ENCODE results near the gene ZXDB.
A peak's percentile ranks its signal among the peaks of the same experiment; 100 is the strongest.
"Not testable (repeated sequence)": the region's sequence is repeated elsewhere in the genome, so short reads cannot be mapped to it uniquely, and the experiment has no call there.

Gene ZXDB

GRCh38 chrX:57595381-57595811 lies 3.6 kb downstream of the ZXDB start:
- H3K27ac ChIP-seq (ENCODE audit: low read depth, low read length) = peak overlapping the region; percentile 37
- no peak overlapping the region for H3K9ac ChIP-seq (ENCODE audit: low read length in 5 of 5)
- no peaks in the 10 kb centered on the region for H3K9me3 ChIP-seq (ENCODE audit: control insufficient read depth in 5 of 5, low read length in 5 of 5)
- no peaks in the 10 kb centered on the region for H3K36me3 ChIP-seq (ENCODE audit: control insufficient read depth in 5 of 5, insufficient read depth in 5 of 5, low read length in 5 of 5)
- H3K4me1 ChIP-seq (ENCODE audit: control insufficient read depth in 5 of 5, insufficient read depth in 5 of 5, low read length in 5 of 5) = peaks cover 4 to 31% (median 28%) of the 10 kb centered on the region in 5 donors
- peak overlapping the region in 1 of 5 donors; percentile 29 for H3K4me3 ChIP-seq (ENCODE audit: low read depth in 1 of 5, low read length in 5 of 5)
- H3K27me3 ChIP-seq (ENCODE audit: control insufficient read depth in 5 of 5, insufficient read depth in 4 of 5, low read length in 5 of 5) = peaks cover 0 to 3% (median 0%) of the 10 kb centered on the region in 5 donors

GRCh38 chrX:57596109-57596508 lies 4.3 kb downstream of the ZXDB start:
- Histone ChIP-seq H3K9ac (ENCODE audit: low read length in 5 of 5) (peak overlapping the region in 1 of 5 donors; percentile 29), H3K36me3 (ENCODE audit: control insufficient read depth in 5 of 5, insufficient read depth in 5 of 5, low read length in 5 of 5) (no peaks in the 10 kb centered on the region), H3K4me1 (ENCODE audit: control insufficient read depth in 5 of 5, insufficient read depth in 5 of 5, low read length in 5 of 5) (peaks cover 2 to 28% (median 25%) of the 10 kb centered on the region in 5 donors), H3K27ac (ENCODE audit: low read depth, low read length) (peak overlapping the region; percentile 37), H3K4me3 (ENCODE audit: low read depth in 1 of 5, low read length in 5 of 5) (peak overlapping the region in 2 of 5 donors; percentile 22 to 29), H3K27me3 (ENCODE audit: control insufficient read depth in 5 of 5, insufficient read depth in 4 of 5, low read length in 5 of 5) (peaks cover 0 to 3% (median 0%) of the 10 kb centered on the region in 5 donors), H3K9me3 (ENCODE audit: control insufficient read depth in 5 of 5, low read length in 5 of 5) (no peaks in the 10 kb centered on the region)

GRCh38 chrX:57596516-57596915 lies 4.7 kb downstream of the ZXDB start:
- no peak overlapping the region for H3K4me3 ChIP-seq (ENCODE audit: low read depth in 1 of 5, low read length in 5 of 5)
- peaks cover 2 to 25% (median 21%) of the 10 kb centered on the region in 5 donors for H3K4me1 ChIP-seq (ENCODE audit: control insufficient read depth in 5 of 5, insufficient read depth in 5 of 5, low read length in 5 of 5)
- peaks cover 0 to 3% (median 0%) of the 10 kb centered on the region in 5 donors for H3K27me3 ChIP-seq (ENCODE audit: control insufficient read depth in 5 of 5, insufficient read depth in 4 of 5, low read length in 5 of 5)
- H3K36me3 ChIP-seq (ENCODE audit: control insufficient read depth in 5 of 5, insufficient read depth in 5 of 5, low read length in 5 of 5) = no peaks in the 10 kb centered on the region
- no peak overlapping the region for H3K27ac ChIP-seq (ENCODE audit: low read depth, low read length)
- H3K9ac ChIP-seq (ENCODE audit: low read length in 5 of 5) = peak overlapping the region in 1 of 5 donors; percentile 29
- H3K9me3 ChIP-seq (ENCODE audit: control insufficient read depth in 5 of 5, low read length in 5 of 5) = no peaks in the 10 kb centered on the region

GRCh38 chrX:57607295-57608187 lies 15.7 kb downstream of the ZXDB start:
- peak overlapping the region in 1 of 5 donors; percentile 8 for H3K9ac ChIP-seq (ENCODE audit: low read length in 5 of 5)
- peak overlapping the region in 1 of 5 donors; percentile 4 for H3K4me3 ChIP-seq (ENCODE audit: low read depth in 1 of 5, low read length in 5 of 5)
- H3K4me1 ChIP-seq (ENCODE audit: control insufficient read depth in 5 of 5, insufficient read depth in 5 of 5, low read length in 5 of 5) = no peaks in the 10 kb centered on the region
- peaks cover 0 to 4% (median 0%) of the 10 kb centered on the region in 5 donors for H3K27me3 ChIP-seq (ENCODE audit: control insufficient read depth in 5 of 5, insufficient read depth in 4 of 5, low read length in 5 of 5)
- no peaks in the 10 kb centered on the region for H3K36me3 ChIP-seq (ENCODE audit: control insufficient read depth in 5 of 5, insufficient read depth in 5 of 5, low read length in 5 of 5)
- H3K27ac ChIP-seq (ENCODE audit: low read depth, low read length) = no peak overlapping the region
- peaks cover 0 to 7% (median 0%) of the 10 kb centered on the region in 5 donors for H3K9me3 ChIP-seq (ENCODE audit: control insufficient read depth in 5 of 5, low read length in 5 of 5)

- H3K4me3 ChIP-seq (ENCODE audit: low read depth in 1 of 5, low read length in 5 of 5); H3K9me3 ChIP-seq (ENCODE audit: control insufficient read depth in 5 of 5, low read length in 5 of 5); H3K27me3 ChIP-seq (ENCODE audit: control insufficient read depth in 5 of 5, insufficient read depth in 4 of 5, low read length in 5 of 5); H3K36me3 ChIP-seq (ENCODE audit: control insufficient read depth in 5 of 5, insufficient read depth in 5 of 5, low read length in 5 of 5); H3K9ac ChIP-seq (ENCODE audit: low read length in 5 of 5); H3K27ac ChIP-seq (ENCODE audit: low read depth, low read length); H3K4me1 ChIP-seq (ENCODE audit: control insufficient read depth in 5 of 5, insufficient read depth in 5 of 5, low read length in 5 of 5): not testable (repeated sequence)
Observed at GRCh38 chrX:57613351-57613750, 21.5 kb downstream of the ZXDB start.

- H3K9ac ChIP-seq (ENCODE audit: low read length in 5 of 5); H3K9me3 ChIP-seq (ENCODE audit: control insufficient read depth in 5 of 5, low read length in 5 of 5); H3K4me3 ChIP-seq (ENCODE audit: low read depth in 1 of 5, low read length in 5 of 5); H3K27ac ChIP-seq (ENCODE audit: low read depth, low read length); H3K27me3 ChIP-seq (ENCODE audit: control insufficient read depth in 5 of 5, insufficient read depth in 4 of 5, low read length in 5 of 5); H3K4me1 ChIP-seq (ENCODE audit: control insufficient read depth in 5 of 5, insufficient read depth in 5 of 5, low read length in 5 of 5); H3K36me3 ChIP-seq (ENCODE audit: control insufficient read depth in 5 of 5, insufficient read depth in 5 of 5, low read length in 5 of 5): not testable (repeated sequence)
Observed at GRCh38 chrX:57629438-57629837, 37.6 kb downstream of the ZXDB start.

- no peaks in the 10 kb centered on the region for H3K36me3 ChIP-seq (ENCODE audit: control insufficient read depth in 5 of 5, insufficient read depth in 5 of 5, low read length in 5 of 5)
- no peak overlapping the region for H3K27ac ChIP-seq (ENCODE audit: low read depth, low read length)
- no peaks in the 10 kb centered on the region for H3K4me1 ChIP-seq (ENCODE audit: control insufficient read depth in 5 of 5, insufficient read depth in 5 of 5, low read length in 5 of 5)
- no peaks in the 10 kb centered on the region for H3K27me3 ChIP-seq (ENCODE audit: control insufficient read depth in 5 of 5, insufficient read depth in 4 of 5, low read length in 5 of 5)
- H3K9me3 ChIP-seq (ENCODE audit: control insufficient read depth in 5 of 5, low read length in 5 of 5) = peaks cover 0 to 15% (median 9%) of the 10 kb centered on the region in 5 donors
- no peak overlapping the region for H3K9ac ChIP-seq (ENCODE audit: low read length in 5 of 5)
- H3K4me3 ChIP-seq (ENCODE audit: low read depth in 1 of 5, low read length in 5 of 5) = no peak overlapping the region
Observed at GRCh38 chrX:57640674-57641016, 48.8 kb downstream of the ZXDB start.

- H3K4me3 ChIP-seq (ENCODE audit: low read depth in 1 of 5, low read length in 5 of 5) = no peak overlapping the region
- H3K27ac ChIP-seq (ENCODE audit: low read depth, low read length) = no peak overlapping the region
- no peaks in the 10 kb centered on the region for H3K27me3 ChIP-seq (ENCODE audit: control insufficient read depth in 5 of 5, insufficient read depth in 4 of 5, low read length in 5 of 5)
- no peaks in the 10 kb centered on the region for H3K36me3 ChIP-seq (ENCODE audit: control insufficient read depth in 5 of 5, insufficient read depth in 5 of 5, low read length in 5 of 5)
- H3K4me1 ChIP-seq (ENCODE audit: control insufficient read depth in 5 of 5, insufficient read depth in 5 of 5, low read length in 5 of 5) = no peaks in the 10 kb centered on the region
- peaks cover 0 to 9% (median 7%) of the 10 kb centered on the region in 5 donors for H3K9me3 ChIP-seq (ENCODE audit: control insufficient read depth in 5 of 5, low read length in 5 of 5)
- H3K9ac ChIP-seq (ENCODE audit: low read length in 5 of 5) = no peak overlapping the region
Observed at GRCh38 chrX:57641338-57641737, 49.5 kb downstream of the ZXDB start.

GRCh38 chrX:57643698-57644097 lies 51.9 kb downstream of the ZXDB start:
- H3K4me3 ChIP-seq (ENCODE audit: low read depth in 1 of 5, low read length in 5 of 5) = no peak overlapping the region
- H3K27me3 ChIP-seq (ENCODE audit: control insufficient read depth in 5 of 5, insufficient read depth in 4 of 5, low read length in 5 of 5) = no peaks in the 10 kb centered on the region
- H3K9ac ChIP-seq (ENCODE audit: low read length in 5 of 5) = no peak overlapping the region
- H3K36me3 ChIP-seq (ENCODE audit: control insufficient read depth in 5 of 5, insufficient read depth in 5 of 5, low read length in 5 of 5) = no peaks in the 10 kb centered on the region
- no peak overlapping the region for H3K27ac ChIP-seq (ENCODE audit: low read depth, low read length)
- no peaks in the 10 kb centered on the region for H3K4me1 ChIP-seq (ENCODE audit: control insufficient read depth in 5 of 5, insufficient read depth in 5 of 5, low read length in 5 of 5)
- H3K9me3 ChIP-seq (ENCODE audit: control insufficient read depth in 5 of 5, low read length in 5 of 5) = peaks cover 0 to 6% (median under 1%) of the 10 kb centered on the region in 5 donors

GRCh38 chrX:57647020-57647419 lies 55.2 kb downstream of the ZXDB start:
- H3K9me3 ChIP-seq (ENCODE audit: control insufficient read depth in 5 of 5, low read length in 5 of 5) = peaks cover 0 to 3% (median 0%) of the 10 kb centered on the region in 5 donors
- H3K4me1 ChIP-seq (ENCODE audit: control insufficient read depth in 5 of 5, insufficient read depth in 5 of 5, low read length in 5 of 5) = no peaks in the 10 kb centered on the region
- peaks cover 0 to 2% (median 0%) of the 10 kb centered on the region in 5 donors for H3K27me3 ChIP-seq (ENCODE audit: control insufficient read depth in 5 of 5, insufficient read depth in 4 of 5, low read length in 5 of 5)
- H3K27ac ChIP-seq (ENCODE audit: low read depth, low read length) = no peak overlapping the region
- H3K36me3 ChIP-seq (ENCODE audit: control insufficient read depth in 5 of 5, insufficient read depth in 5 of 5, low read length in 5 of 5) = no peaks in the 10 kb centered on the region
- H3K4me3 ChIP-seq (ENCODE audit: low read depth in 1 of 5, low read length in 5 of 5) = no peak overlapping the region
- H3K9ac ChIP-seq (ENCODE audit: low read length in 5 of 5) = no peak overlapping the region

All from subcutaneous abdominal adipose tissue (tissue), 5 donors.